GM18907 (cell line): ENCODE data around the gene ANGPT4.

Experiments used
- ATAC-seq: cut with Tn5 transposase; IDR thresholded peaks from one replicate; pipeline ENCODE4 v1.9.1; 2021; ENCODE audit warnings: mild to moderate bottlenecking, moderate library complexity; ENCODE audit not compliant: unreplicated experiment

The ANGPT4 gene

DNA sequence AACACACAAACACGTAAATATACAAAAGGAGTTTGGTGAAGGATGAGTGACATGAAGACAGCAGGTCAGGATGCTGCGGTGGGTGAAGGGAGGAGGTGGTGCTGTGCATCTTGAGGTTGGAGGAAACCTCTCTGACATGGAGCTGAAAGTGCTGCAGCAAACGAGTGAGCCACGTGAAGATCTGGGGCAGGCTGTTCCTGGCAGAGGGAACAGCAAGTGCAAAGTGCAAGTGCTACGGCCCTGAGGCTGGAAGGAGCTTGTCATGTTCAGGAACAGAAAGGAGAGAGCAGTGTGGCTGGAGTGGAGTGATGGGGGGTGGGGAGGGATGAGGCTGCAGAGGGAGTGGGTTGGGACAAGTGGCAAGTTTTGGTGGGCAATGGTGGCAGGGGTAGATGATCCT is 24.8 kb upstream of the ANGPT4 start:
- ATAC-seq: no peak

DNA sequence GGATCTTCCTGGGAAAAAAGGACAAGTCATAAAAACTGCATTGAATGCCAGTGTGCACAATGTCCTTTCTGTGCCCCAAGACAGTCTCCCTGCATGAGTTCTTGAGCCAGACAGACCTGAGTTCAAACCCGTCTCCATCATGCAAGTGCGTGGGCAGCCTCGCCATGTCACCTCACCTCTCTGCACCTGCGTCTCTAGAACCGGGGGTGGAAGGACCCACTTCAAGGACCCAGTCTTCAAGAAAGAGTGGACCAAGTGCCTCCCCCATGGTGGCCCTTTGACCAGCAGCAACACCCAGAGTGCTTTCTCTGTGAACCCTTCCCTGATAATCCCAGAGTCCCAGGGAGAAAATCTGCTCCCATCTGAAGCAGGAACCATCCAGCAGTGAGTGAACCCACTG is 23.5 kb upstream of the ANGPT4 start:
- ATAC-seq: no peak

DNA sequence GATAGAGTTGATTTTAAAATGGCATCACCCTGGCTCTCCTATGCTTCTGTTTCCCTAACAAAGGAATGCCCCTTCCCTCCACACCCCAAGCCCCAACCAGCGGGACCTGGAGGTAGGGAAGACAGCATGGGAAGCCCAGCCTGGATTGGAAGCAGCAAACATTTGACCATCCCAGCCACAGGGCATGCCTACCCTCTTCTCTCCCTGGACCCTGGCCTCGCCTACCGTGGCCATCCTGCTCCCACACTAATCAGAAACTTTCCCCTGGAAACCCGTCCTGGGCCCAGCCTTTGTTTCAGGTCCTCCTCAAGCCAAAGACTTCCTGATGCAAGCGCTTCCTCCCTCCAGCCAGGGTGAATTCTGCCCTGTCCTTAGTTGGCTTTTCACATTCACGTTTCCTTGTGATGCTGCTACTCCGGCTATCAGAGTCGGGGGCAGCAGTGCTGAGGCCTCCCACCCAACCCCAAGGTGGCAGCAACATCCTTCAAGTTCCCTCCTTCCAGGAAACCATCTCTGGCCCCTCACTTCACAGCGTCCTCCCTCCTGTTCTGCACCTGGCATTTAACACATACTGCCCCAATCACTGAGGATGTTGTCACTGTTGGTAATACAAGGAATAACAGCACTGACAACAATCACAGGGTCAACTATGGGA is 18.2 kb upstream of the ANGPT4 start:
- no peak for ATAC-seq

DNA sequence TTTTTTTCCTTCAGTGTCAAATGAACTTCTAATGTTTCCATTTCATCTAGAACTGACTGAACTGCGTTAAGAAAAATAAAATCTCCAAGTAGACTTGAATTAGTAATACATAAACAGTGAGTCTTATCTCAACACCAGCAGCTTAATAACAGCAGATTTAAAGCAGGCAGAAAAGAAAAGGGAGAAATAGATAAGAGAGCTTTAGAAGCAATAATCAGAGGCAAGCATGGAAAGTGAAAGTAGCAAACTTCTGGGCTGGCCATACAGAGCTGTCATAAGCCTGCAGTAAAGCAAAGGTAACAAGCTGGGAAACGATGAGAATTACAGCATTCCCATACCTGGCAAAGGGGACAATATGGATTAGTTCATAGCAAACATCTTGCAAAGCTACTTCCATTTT is 16.9 kb upstream of the ANGPT4 start:
- no peak for ATAC-seq

DNA sequence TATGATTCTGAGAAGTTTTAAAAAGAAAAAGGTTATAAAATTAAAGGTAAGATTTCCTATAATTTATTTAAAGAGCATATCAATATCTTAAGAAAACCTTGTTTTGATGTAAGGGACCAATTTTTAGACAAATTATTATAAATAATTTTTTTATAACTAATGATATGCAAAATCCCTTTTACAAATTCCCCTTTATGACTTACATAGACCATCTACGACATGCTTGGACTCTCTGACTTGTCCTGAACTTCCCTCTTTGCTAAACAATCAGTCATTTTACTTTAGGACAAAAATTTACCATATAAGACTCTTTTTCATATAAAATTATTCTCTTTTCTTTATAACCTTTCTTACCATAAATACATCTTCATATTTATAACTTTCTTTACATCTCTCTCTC is 15.3 kb upstream of the ANGPT4 start:
- ATAC-seq: no peak

DNA sequence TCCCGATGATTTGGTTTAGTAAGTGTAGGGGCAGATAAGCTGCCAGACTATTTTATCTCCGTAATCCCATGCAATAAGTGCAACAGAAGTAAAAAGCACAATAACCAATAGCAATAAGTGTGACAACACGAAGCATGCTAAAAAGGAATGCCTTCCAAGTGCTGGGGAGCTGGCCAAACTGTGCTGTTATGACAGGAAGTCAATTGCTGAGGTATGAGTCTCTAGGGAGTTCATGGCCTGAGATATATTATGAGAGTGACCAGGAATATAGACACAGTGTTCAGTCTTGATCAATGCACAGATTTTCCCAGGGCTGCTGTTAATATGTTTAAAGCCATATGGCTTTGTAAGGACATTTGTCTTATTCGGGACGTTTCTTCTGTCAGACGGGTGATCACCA is 10.5 kb upstream of the ANGPT4 start:
- ATAC-seq: no peak

DNA sequence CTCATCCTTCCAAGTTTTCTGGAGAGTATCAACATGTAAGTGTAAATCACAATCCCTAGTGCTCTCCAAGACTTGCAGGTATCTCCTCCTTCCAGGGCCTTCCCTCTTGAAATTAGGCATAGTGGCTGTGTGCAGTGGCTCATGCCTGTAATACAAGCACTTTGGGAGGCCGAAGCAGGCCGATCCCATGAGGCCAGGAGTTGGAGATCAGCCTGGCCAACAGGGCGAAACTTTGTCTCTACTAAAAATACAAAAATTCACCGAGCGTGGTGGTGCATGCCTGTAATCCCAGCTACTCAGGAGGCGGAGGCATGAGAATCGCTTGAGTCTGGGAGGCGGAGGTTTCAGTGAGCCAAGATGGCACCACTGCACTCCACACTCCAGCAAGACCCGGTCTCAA is 9.4 kb upstream of the ANGPT4 start:
- no peak for ATAC-seq

DNA sequence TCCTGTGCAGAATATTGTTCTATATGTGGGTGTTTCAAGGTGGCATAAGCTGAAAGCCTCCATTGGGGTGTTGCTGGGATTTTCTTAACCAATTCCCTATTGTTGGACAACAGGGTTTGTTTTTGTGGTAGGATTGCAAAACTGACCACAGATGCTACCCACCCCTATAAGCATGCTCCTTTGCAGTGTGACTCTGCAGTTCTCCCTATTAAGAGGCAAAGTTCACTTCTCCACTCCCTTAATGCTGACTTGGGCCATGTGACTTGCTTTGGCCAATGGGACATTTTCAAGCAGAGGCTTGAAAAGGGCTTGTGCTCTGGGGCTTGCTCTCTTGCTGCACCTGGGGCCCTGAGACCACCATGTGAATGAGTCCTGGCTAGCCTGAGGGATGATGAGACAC is 8.5 kb upstream of the ANGPT4 start:
- no peak for ATAC-seq

DNA sequence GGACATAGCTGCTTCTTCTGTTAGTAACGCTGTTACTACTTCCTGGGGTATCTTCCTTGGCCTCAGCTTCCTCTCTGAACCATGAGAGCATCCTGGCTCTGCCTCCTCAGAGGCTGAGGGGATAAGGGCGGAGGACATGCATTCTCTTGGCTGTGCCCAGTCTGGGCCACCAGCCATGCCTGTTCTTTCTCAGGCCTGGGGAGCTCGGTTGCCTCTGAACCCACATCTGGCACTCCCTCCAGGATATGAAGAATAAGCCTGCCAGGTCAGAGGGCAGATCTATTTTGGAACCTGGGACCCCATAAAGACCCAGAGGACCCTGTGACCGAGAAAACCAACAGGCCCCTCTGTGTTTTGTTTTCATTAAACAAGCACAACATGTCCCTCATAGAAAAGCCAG is 6.6 kb upstream of the ANGPT4 start:
- no peak for ATAC-seq

DNA sequence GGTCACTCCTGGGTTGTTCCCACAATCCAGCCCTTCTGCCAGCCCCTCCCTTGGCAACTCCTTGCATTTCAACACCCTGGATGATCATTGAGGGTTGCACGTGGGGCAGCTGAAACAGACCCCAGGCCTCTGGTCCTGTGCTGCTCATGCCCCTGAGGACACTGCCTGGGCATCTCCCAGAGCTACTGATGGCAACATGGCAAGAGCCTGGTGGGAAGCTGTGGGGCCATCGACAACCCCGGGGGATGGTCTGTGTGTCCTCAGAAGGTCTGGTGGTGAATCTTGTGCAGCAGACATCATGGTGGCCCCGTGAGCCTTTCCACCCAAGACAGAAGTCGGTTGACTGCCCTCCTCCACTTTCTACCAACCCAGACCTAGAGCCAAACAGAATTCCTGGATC is 4.9 kb upstream of the ANGPT4 start:
- no peak for ATAC-seq

DNA sequence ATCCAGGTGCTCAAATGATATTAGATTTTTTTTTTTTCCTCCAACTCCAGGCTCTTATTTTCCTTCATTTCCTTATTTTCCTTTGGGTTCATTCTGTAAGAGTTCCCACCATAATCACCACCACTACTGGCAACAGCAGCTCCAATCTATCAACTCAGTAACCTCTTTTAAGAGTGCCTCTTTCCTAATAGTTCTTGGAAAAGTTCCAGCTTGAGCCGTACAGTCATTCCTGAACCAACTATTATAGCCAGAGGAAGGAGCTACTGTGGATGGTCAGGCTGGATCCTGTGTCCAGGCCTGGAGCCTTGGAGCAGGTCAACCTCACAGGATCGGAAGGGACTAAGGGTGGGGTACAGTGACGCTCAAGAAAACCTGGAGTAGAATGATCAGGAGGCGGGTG is 4.2 kb upstream of the ANGPT4 start:
- ATAC-seq: no peak

DNA sequence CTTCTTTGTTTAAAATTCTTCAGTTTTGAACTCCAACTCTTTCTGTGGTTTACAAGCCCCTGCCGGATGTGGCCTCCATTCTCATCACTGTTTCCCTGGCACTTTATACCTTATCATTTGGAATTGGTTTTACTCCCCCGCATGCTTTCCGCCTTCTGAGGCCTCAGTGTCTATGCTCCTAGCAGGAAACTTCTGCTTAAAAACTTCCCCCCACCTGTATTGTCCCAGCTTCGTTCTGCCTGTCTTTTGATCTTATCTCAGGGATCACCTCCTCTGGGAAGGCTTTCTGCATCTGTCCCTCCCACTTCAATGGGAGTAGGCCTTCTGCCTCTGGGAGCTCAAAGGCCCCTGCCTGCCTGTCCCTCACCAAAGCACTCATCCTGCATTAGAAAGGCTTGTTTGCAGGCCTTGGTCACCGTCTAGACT is 3.4 kb upstream of the ANGPT4 start:
- no peak for ATAC-seq

DNA sequence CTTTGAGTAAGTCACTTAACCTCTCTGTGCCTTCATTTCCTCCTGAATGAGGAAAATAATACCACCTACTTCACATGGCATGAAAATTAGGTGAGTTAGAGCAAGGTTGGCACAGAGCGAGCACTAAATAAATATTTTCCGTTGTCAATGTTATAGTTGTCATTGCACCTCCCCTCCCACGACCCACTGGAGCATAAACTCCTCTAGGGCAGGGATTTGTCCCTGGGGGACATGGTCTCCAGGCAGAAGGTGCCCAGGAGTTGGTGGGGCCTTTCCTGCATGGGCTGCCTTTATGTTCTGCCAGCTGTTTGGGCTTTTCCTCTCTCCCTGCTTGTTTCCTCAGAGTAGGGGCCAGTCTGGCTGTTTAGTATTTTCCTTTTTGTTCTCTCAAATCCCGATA is 1.3 kb upstream of the ANGPT4 start:
- ATAC-seq: no peak

DNA sequence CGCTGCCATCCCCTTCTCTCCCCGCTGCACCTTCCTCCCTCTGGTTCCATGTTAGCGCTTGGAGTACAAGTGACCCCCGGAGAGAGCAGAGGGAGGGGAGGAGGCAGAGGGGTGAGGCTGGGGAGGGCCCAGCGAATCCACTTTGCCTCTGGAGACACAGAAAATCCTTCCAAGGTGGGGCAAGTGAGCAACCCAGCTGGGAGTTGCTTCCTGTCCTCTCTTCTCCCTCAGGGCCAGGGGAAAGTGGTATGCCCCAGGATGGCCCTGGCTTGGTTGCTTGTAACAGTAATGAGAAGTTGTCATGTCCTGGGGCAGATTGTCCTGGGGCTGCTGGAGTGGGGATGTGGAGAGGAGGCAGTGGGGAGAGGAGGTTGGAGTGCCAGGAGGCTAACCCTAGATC is 691 bp upstream of the ANGPT4 start:
- ATAC-seq: no peak

DNA sequence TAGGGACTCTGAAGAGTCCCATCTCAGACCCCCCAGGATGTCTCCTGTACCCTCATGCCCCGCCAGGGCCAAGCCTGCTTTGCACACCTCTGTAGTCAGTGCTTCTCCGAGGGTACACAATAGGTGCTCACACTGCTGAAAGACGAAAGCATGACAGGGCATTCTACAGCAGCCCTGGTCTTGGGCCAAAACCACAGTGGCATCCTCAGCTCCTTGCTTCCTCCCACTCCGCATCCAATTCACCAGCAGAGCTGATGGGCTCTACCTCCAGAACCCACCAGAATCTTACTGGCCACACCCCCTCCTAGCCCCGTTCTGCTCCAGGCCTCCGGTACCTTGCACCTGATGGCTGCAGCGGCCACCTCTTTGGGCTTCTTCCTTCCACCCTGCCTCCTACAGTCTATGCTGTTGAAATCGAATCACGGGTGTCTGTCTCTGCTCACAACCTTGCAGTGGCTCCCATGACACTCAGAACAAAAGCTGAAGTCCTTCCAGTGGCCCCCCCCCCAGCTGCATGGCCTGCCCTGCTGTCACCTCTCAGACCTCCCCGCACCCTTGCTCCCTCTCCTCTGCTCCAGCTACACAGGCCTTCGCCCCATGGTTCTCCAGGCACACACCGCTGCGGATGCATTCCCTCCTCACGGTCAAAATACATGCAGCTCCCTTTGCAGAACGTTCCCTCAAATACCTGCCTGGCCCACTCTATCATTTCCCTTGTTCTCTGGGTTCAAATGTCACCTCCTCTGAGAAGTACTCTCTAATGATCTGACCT is 1.2 kb downstream of the ANGPT4 start:
- no peak for ATAC-seq

DNA sequence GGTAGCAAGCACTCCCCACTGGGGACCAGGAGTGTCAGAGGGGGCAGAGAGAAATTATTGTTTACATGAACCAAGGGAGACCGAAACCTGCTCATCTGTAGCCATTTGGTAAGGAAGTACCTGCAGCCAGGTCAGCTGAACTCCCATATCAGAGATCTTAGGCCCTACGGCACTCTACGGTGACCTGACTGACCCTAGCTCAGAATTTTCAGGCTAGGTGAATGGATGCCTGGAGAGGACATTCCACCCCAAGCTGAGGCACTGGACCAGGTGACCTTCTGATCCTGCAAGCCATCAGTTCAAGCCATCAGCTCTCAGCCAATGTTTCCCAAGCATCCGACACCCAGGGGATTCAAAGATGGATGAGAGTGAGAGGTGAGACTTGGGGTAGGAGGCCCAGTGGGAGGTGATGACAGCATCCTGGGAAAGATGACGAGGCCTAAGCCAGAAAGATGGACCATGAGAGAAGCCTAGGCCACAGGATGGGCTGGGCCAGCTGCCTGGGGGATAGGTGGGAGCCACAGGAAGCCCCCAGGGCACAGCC is 2.8 kb downstream of the ANGPT4 start:
- ATAC-seq: no peak

DNA sequence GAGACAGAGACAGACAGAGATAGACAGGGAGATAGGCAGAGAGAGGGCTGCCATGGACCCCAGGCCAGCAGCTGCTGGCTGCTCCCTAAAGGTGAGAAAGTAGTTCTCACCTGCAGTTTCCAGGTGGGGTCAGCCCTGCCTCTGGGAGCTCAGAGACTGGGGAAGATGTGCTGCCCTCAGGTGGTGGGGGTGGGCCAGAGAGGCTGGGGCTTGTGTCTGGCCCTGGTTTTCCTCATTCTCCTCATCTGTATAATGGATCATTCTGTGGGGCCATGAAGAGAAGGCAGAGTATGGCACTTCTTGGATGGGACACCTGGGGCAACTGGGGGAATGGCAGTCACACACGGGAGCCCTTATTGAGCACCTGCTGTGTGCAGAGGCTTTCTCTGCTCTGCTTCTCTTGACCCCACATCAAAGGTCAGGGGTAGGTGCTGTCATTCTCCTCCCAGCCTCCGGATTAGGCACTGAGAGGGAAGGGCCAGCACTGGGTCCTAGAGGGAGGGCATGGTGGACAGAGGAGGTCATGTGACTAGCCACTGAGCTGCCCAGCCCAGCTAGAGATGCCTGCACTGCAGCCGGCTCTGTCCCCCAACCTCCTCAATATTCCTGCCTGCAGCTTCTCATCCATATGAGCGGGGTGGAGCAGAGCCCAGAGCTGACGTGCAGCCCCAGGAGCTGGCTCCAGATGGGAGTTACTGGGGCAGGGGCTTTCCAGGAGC is 4.1 kb downstream of the ANGPT4 start:
- ATAC-seq: no peak

DNA sequence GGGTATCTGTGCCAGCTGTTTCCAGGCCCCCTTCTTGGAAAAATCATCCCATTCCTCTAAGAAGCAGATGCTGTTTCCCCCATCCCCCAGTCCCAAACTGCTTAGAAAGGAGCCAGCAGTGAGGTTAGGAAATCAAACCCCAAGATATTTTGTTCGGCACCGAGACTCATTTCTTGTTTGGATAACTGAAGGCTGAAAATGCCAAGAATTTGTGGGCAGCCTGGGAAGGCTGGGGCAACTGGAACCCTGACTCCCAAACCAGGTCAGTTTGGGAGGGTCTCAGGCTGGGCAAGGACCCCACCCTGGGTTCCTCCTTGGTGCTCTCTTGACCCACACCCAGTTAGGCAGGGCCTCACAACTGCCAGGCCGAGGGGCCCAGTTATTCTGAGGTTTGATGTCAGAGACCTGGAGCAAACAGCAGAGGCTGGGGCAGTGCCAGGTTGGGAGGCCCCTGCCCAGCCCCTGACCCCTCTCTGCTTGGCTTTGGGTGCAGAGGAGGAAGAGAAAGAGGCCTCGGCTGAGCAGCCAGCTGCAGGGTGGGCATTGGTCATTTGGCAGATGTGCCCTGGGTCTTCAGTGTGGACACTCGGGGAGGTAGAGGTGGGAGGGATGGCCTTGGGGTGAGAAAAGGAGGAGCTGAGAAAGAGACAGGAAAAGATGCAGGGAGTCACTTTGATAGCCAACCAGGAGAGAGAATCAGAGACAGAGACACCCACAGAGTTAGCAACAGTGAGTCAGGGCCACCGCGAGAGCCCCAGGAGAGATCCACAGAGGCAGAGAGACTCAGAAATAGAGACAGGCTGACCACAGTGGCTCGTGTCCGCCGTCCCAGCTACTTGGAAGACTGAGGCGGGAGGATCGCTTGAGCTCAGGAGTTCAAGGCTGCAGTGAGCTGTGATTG is 5.0 kb downstream of the ANGPT4 start:
- ATAC-seq: no peak

DNA sequence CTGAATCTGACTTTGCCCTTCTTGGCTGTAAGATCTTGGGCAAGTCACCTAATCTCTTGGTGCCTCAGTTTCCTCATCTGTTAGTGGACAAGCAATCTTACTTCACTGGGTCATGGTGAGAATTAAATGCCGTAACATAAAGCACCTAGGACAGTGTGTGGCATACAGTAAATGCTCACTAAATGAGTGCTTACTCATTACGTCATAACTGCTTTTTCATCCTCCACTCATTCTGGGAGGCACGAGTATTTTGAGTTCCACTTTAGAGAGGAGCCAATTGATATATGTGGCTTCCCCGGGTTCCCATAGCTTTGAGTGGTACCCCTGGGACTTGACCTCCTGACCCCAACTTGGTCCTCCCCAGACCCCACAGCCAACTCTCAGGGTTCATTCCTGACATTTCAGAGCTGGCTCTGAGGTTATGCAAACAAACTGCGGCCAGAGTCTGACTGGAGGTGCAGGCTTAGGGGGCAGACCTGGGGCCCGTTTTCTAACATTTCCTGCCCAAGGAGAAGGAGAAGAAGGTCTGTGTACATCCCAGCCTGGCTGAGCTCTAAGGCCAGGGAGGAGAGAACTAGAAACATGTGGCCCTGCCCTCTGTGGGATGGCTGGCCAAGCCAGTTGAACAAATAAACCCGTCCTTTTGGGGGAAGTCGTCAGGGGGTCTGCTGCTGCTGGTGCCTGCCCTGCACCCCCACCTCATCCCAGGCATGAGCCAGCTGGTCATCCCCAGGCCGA is 5.8 kb downstream of the ANGPT4 start:
- no peak for ATAC-seq

DNA sequence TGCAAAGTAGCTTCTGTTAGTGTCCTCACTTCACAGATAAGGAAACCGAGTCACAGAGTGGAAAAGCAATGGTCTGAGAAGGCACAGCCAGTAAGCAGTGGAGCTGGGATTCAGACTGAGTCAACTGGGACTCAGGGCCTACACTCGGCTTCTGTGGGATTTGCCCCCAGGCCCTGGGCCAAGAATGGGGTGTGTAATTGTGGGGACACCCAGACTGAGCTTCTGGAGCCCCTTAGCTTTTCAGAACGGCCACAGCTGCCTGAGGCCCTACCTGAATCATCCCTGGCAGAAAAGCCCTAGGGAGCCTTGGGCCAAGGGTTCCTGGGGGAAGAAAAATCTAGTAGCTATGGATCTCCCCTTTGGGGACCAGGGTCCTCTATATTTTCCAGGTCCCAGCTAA is 6.5 kb downstream of the ANGPT4 start:
- ATAC-seq: no peak
